ENCODE measurements around the gene MAP4K3. TPM values are rescaled to one million over a fixed set of nuclear protein-coding genes. Genes with fewer than 3 reads are reported as not detected.
A peak's percentile ranks its signal among the peaks of the same experiment; 100 is the strongest.

The MAP4K3 gene
- polyA plus RNA-seq, 3 donors = 5.2 to 11.7 (median 10.3) TPM

GRCh38 chr2:39448169-39448502 is 11.1 kb upstream of the MAP4K3 start:
- H3K27ac ChIP-seq (ENCODE audit: low read depth, low read length) = no peak overlapping the region
- 87 to 94% (median 93%) methylated on average over 3 of the region's 3 CpGs for WGBS, 3 donors

- H3K27ac ChIP-seq (ENCODE audit: low read depth, low read length) = no peak overlapping the region
- 97 to 99% (median 99%) methylated on average over 6 of the region's 6 CpGs for WGBS, 3 donors
Measured at GRCh38 chr2:39447266-39448168, 10.4 kb upstream of the MAP4K3 start.

- H3K27ac ChIP-seq (ENCODE audit: low read depth, low read length) = no peak overlapping the region
- 94% methylated on average over 3 of the region's 3 CpGs for WGBS, 3 donors
Measured at GRCh38 chr2:39445934-39446333, 8.8 kb upstream of the MAP4K3 start.

GRCh38 chr2:39443009-39443408 is 5.9 kb upstream of the MAP4K3 start:
- H3K27ac ChIP-seq (ENCODE audit: low read depth, low read length) = no peak overlapping the region
- 94 to 100% (median 100%) methylated on average over 1 of the region's 1 CpG for WGBS, 3 donors

- 1 to 4% (median 4%) methylated on average over 28 of the region's 28 CpGs for WGBS, 3 donors
- H3K27ac ChIP-seq (ENCODE audit: low read depth, low read length) = peak overlapping the region; percentile 39
Measured at GRCh38 chr2:39437522-39438296, 624 bp upstream of the MAP4K3 start.

- 3 to 5% (median 5%) methylated on average over 17 of the region's 17 CpGs for WGBS, 3 donors
- no peak overlapping the region for H3K27ac ChIP-seq (ENCODE audit: low read depth, low read length)
Measured at GRCh38 chr2:39435741-39436591, 1.1 kb downstream of the MAP4K3 start.

GRCh38 chr2:39435234-39435633 is 1.9 kb downstream of the MAP4K3 start:
- no peak overlapping the region for H3K27ac ChIP-seq (ENCODE audit: low read depth, low read length)
- WGBS, 3 donors = 52 to 60% (median 60%) methylated on average over 8 of the region's 8 CpGs

- WGBS, 3 donors = 38 to 64% (median 55%) methylated on average over 1 of the region's 1 CpG
- no peak overlapping the region for H3K27ac ChIP-seq (ENCODE audit: low read depth, low read length)
Measured at GRCh38 chr2:39434233-39434897, 2.7 kb downstream of the MAP4K3 start.

- H3K27ac ChIP-seq (ENCODE audit: low read depth, low read length) = no peak overlapping the region
- 38 to 80% (median 64%) methylated on average over 5 of the region's 5 CpGs for WGBS, 3 donors
Measured at GRCh38 chr2:39433586-39434195, 3.4 kb downstream of the MAP4K3 start.

- 47 to 91% (median 89%) methylated on average over 5 of the region's 5 CpGs for WGBS, 3 donors
- H3K27ac ChIP-seq (ENCODE audit: low read depth, low read length) = no peak overlapping the region
Measured at GRCh38 chr2:39432701-39433100, 4.4 kb downstream of the MAP4K3 start.

GRCh38 chr2:39431592-39432316 is 5.3 kb downstream of the MAP4K3 start:
- no peak overlapping the region for H3K27ac ChIP-seq (ENCODE audit: low read depth, low read length)
- WGBS, 3 donors = 35 to 55% (median 44%) methylated on average over 3 of the region's 3 CpGs

- H3K27ac ChIP-seq (ENCODE audit: low read depth, low read length) = no peak overlapping the region
- 88 to 93% (median 92%) methylated on average over 1 of the region's 1 CpG for WGBS, 3 donors
Measured at GRCh38 chr2:39429746-39430145, 7.3 kb downstream of the MAP4K3 start.

- H3K27ac ChIP-seq (ENCODE audit: low read depth, low read length) = no peak overlapping the region
- 73 to 92% (median 92%) methylated on average over 1 of the region's 1 CpG for WGBS, 3 donors
Measured at GRCh38 chr2:39424951-39425350, 12.1 kb downstream of the MAP4K3 start.

GRCh38 chr2:39422700-39423099 is 14.4 kb downstream of the MAP4K3 start:
- WGBS, 3 donors = 94 to 100% (median 99%) methylated on average over 1 of the region's 1 CpG
- H3K27ac ChIP-seq (ENCODE audit: low read depth, low read length) = no peak overlapping the region

- 92 to 99% (median 94%) methylated on average over 2 of the region's 2 CpGs for WGBS, 3 donors
- H3K27ac ChIP-seq (ENCODE audit: low read depth, low read length) = no peak overlapping the region
Measured at GRCh38 chr2:39421354-39421753, 15.7 kb downstream of the MAP4K3 start.

GRCh38 chr2:39419282-39420223 is 17.5 kb downstream of the MAP4K3 start:
- H3K27ac ChIP-seq (ENCODE audit: low read depth, low read length) = no peak overlapping the region
- WGBS, 3 donors = 83 to 90% (median 89%) methylated on average over 6 of the region's 6 CpGs
